COLO829 (cell line): ENCODE measurements around the gene WNT3A.
"Not testable (repeated sequence)": the region's sequence is repeated elsewhere in the genome, so short reads cannot be mapped to it uniquely, and the experiment has no call there.

Source experiments
- DNase-seq: peaks from one replicate; pipeline ENCODE4 v3.0.0; 2012; ENCODE audit warnings: low spot score

WNT3A gene

GRCh38 chr1:228006786-228007048 is at the start of gene WNT3A:
WNT3A (plus strand) TSS chr1:228006998; CDS start chr1:228007129, 131 bp downstream.
- DNase-seq = no peak

GRCh38 chr1:227958617-227959324 is 48.0 kb upstream of the WNT3A start:
- DNase-seq = no peak

- DNase-seq = no peak
Observed at GRCh38 chr1:227959325-227959860, 47.4 kb upstream of the WNT3A start.

GRCh38 chr1:227961651-227962466 is 44.9 kb upstream of the WNT3A start:
- no peak for DNase-seq

- DNase-seq = not testable (repeated sequence)
Observed at GRCh38 chr1:227966733-227967132, 40.1 kb upstream of the WNT3A start.

- DNase-seq = not testable (repeated sequence)
Observed at GRCh38 chr1:227967815-227968214, 39.0 kb upstream of the WNT3A start.

- DNase-seq = not testable (repeated sequence)
Observed at GRCh38 chr1:227970076-227970995, 36.5 kb upstream of the WNT3A start.

- DNase-seq = not testable (repeated sequence)
Observed at GRCh38 chr1:227971216-227971615, 35.6 kb upstream of the WNT3A start.

GRCh38 chr1:227971643-227972282 is 35.0 kb upstream of the WNT3A start:
- DNase-seq = not testable (repeated sequence)

- DNase-seq = not testable (repeated sequence)
Observed at GRCh38 chr1:227972283-227972679, 34.5 kb upstream of the WNT3A start.

- not testable (repeated sequence) for DNase-seq
Observed at GRCh38 chr1:227972843-227973374, 33.9 kb upstream of the WNT3A start.

GRCh38 chr1:227973724-227974288 is 33.0 kb upstream of the WNT3A start:
- not testable (repeated sequence) for DNase-seq

GRCh38 chr1:227975583-227976283 is 31.1 kb upstream of the WNT3A start:
- not testable (repeated sequence) for DNase-seq

GRCh38 chr1:227987181-227987580 is 19.6 kb upstream of the WNT3A start:
- no peak for DNase-seq

GRCh38 chr1:227994632-227995300 is 12.0 kb upstream of the WNT3A start:
- DNase-seq = no peak

GRCh38 chr1:227996187-227996950 is 10.4 kb upstream of the WNT3A start:
- DNase-seq = no peak

GRCh38 chr1:227998374-227999055 is 8.3 kb upstream of the WNT3A start:
- no peak for DNase-seq
